Measurements from ENCODE around the gene COL26A1. TPM values are rescaled to one million over a fixed set of nuclear protein-coding genes. Genes with fewer than 3 reads are reported as not detected.

Gene COL26A1
- total RNA-seq, 1 donor: not detected

DNA sequence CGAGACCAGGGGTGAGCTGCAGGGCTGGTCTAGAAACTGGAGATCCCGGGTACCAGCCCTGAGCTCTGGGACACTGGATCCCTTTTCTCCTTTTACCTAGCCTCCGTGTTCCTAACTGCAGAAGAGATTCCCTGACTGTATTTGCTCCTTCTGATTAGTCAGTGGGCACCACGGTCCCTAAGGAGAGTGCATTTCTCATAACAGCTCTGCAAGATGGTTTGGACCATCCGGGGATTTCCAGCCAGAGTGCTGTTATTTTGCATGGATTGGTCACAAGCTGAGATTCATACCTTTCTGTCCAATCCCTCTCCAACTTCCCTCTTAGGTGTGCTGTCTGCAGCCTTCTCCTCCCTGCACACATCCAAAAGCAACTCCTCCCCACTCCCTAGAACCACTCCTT, 143.9 kb downstream of the COL26A1 start:
- Histone ChIP-seq H3K27me3 (ENCODE audit: insufficient read depth, low read length) (peaks cover 10% of the 10 kb centered on the region), H3K4me2 (ENCODE audit: insufficient read depth, low read length) (no peak overlapping the region), H3K4me3 (ENCODE audit: insufficient read depth, low read length) (no peak overlapping the region), H2AFZ (ENCODE audit: low read length) (no peak overlapping the region), H3K36me3 (ENCODE audit: insufficient read depth, low read length) (no peaks in the 10 kb centered on the region), H3K4me1 (ENCODE audit: insufficient read depth, low read length) (no peaks in the 10 kb centered on the region), H3K9me3 (ENCODE audit: low read depth, low read length) (no peaks in the 10 kb centered on the region), H3K27ac (ENCODE audit: low read depth, low read length) (no peak overlapping the region), H3K79me2 (ENCODE audit: insufficient read depth, low read length) (no peaks in the 10 kb centered on the region), H4K20me1 (ENCODE audit: insufficient read depth, low read length) (no peaks in the 10 kb centered on the region)
- TF ChIP-seq, protein P1, sequence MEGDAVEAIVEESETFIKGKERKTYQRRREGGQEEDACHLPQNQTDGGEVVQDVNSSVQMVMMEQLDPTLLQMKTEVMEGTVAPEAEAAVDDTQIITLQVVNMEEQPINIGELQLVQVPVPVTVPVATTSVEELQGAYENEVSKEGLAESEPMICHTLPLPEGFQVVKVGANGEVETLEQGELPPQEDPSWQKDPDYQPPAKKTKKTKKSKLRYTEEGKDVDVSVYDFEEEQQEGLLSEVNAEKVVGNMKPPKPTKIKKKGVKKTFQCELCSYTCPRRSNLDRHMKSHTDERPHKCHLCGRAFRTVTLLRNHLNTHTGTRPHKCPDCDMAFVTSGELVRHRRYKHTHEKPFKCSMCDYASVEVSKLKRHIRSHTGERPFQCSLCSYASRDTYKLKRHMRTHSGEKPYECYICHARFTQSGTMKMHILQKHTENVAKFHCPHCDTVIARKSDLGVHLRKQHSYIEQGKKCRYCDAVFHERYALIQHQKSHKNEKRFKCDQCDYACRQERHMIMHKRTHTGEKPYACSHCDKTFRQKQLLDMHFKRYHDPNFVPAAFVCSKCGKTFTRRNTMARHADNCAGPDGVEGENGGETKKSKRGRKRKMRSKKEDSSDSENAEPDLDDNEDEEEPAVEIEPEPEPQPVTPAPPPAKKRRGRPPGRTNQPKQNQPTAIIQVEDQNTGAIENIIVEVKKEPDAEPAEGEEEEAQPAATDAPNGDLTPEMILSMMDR (IDR thresholded peaks at IDR 0.05; ENCODE audit: extremely low read depth, low read depth, low read length): no peak
- no peak for DNase-seq (ENCODE audit: insufficient read length, low spot score, missing footprints)

DNA sequence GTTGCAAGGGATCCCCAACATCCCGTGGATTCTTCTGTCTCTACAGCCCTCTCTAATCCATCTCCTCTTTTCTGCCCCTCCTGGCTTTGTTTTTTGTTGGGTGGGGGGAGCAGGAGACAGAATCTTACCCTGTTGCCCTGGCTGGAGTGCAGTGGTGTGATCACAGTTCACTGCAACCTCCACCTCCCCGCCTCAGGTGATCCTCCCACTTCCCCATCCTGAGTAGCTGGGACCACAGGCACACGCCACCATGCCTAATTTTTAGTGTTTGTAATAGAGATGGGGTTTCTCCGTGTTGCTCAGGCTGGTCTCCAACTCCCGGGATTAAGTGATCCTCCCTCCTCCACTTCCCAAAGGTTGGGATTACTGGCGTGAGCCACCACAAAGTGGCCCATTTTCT, 144.7 kb downstream of the COL26A1 start:
- Histone ChIP-seq H3K4me1 (ENCODE audit: insufficient read depth, low read length) (no peaks in the 10 kb centered on the region), H3K27me3 (ENCODE audit: insufficient read depth, low read length) (peaks cover 14% of the 10 kb centered on the region), H3K4me3 (ENCODE audit: insufficient read depth, low read length) (no peak overlapping the region), H2AFZ (ENCODE audit: low read length) (no peak overlapping the region), H3K27ac (ENCODE audit: low read depth, low read length) (no peak overlapping the region), H3K4me2 (ENCODE audit: insufficient read depth, low read length) (no peak overlapping the region), H4K20me1 (ENCODE audit: insufficient read depth, low read length) (no peaks in the 10 kb centered on the region), H3K9me3 (ENCODE audit: low read depth, low read length) (no peaks in the 10 kb centered on the region), H3K79me2 (ENCODE audit: insufficient read depth, low read length) (no peaks in the 10 kb centered on the region), H3K36me3 (ENCODE audit: insufficient read depth, low read length) (no peaks in the 10 kb centered on the region)
- TF ChIP-seq, protein P1 (IDR thresholded peaks at IDR 0.05; ENCODE audit: extremely low read depth, low read depth, low read length): no peak
- no peak for DNase-seq (ENCODE audit: insufficient read length, low spot score, missing footprints)

DNA sequence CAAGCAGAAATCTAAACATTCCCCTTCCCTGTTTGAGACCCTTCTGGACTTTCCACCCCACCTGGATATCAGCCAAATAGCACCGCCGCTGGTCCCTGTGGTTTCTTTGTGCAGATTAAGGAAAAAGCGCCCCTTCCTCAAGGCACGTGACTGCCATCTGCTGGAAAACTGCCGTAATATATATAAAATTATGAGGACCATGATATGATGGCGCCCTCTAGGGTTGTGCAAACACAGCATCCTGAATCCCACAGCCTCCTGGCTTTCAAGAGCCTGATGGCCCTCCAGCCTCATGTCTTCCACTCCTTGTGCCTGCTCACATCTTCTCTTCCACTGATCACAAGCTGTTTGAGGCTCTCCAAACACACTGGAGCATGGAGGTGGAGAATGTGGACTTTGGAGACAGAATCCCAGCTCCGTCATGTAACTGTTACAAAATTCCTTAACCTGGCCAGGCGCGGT, 145.1 kb downstream of the COL26A1 start:
- H3K27ac ChIP-seq (ENCODE audit: low read depth, low read length): no peak overlapping the region
- H3K27me3 ChIP-seq (ENCODE audit: insufficient read depth, low read length): peaks cover 14% of the 10 kb centered on the region
- H3K36me3 ChIP-seq (ENCODE audit: insufficient read depth, low read length): no peaks in the 10 kb centered on the region
- DNase-seq (ENCODE audit: insufficient read length, low spot score, missing footprints): no peak
- no peak overlapping the region for H3K4me2 ChIP-seq (ENCODE audit: insufficient read depth, low read length)
- H3K9me3 ChIP-seq (ENCODE audit: low read depth, low read length): no peaks in the 10 kb centered on the region
- no peaks in the 10 kb centered on the region for H4K20me1 ChIP-seq (ENCODE audit: insufficient read depth, low read length)
- H2AFZ ChIP-seq (ENCODE audit: low read length): no peak overlapping the region
- H3K4me3 ChIP-seq (ENCODE audit: insufficient read depth, low read length): no peak overlapping the region
- no peaks in the 10 kb centered on the region for H3K79me2 ChIP-seq (ENCODE audit: insufficient read depth, low read length)
- TF ChIP-seq, protein P1 (IDR thresholded peaks at IDR 0.05; ENCODE audit: extremely low read depth, low read depth, low read length): peak; percentile 64
- no peaks in the 10 kb centered on the region for H3K4me1 ChIP-seq (ENCODE audit: insufficient read depth, low read length)

DNA sequence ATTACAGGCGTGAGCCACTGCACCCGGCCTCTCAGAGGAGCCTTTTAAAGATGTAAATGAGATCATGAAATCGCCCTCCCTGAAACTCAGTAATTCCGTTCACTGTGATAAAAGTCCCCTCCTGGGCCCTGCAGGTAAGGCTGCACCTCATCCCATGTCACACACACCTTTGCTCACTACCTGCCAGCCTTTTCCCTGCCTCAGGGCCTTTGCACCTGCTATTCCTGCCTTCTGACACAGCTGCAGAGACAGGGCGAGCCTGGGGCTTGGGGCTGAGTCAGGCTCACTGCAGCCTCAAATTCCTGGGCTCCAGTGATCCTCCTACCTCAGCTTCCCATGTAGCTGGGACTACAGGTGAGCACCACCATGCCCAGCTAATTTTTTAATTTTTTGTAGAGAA, 147.6 kb downstream of the COL26A1 start:
- peaks cover 21% of the 10 kb centered on the region for H3K27me3 ChIP-seq (ENCODE audit: insufficient read depth, low read length)

More for the DNA sequence above, 147.6 kb downstream of the COL26A1 start:
- Histone ChIP-seq H3K79me2 (ENCODE audit: insufficient read depth, low read length) (no peaks in the 10 kb centered on the region), H2AFZ (ENCODE audit: low read length) (no peak overlapping the region), H3K4me1 (ENCODE audit: insufficient read depth, low read length) (no peaks in the 10 kb centered on the region), H3K9me3 (ENCODE audit: low read depth, low read length) (no peaks in the 10 kb centered on the region), H3K27ac (ENCODE audit: low read depth, low read length) (no peak overlapping the region), H3K4me2 (ENCODE audit: insufficient read depth, low read length) (no peak overlapping the region), H3K36me3 (ENCODE audit: insufficient read depth, low read length) (no peaks in the 10 kb centered on the region), H4K20me1 (ENCODE audit: insufficient read depth, low read length) (no peaks in the 10 kb centered on the region), H3K4me3 (ENCODE audit: insufficient read depth, low read length) (no peak overlapping the region)
- no peak for DNase-seq (ENCODE audit: insufficient read length, low spot score, missing footprints)
- TF ChIP-seq, protein P1 (IDR thresholded peaks at IDR 0.05; ENCODE audit: extremely low read depth, low read depth, low read length): no peak

Measured in osteoblast (primary cell).